Large intestine (tissue), 12 donors: ENCODE results near the gene ARRDC2. TPM values are rescaled to one million over a fixed set of nuclear protein-coding genes. Genes with fewer than 3 reads are reported as not detected.
A peak's percentile ranks its signal among the peaks of the same experiment; 100 is the strongest.

ENCODE experiments used
- DNase-seq, 2 donors: peaks; one replicate each; pipeline versions ENCODE4 v3.0.0 to v3.0.0-alpha.2; 2013
- H3K27ac ChIP-seq: one replicate; pipeline ENCODE4 v1.5.1; 2013; ENCODE audit warnings: low read length
- H3K27me3 ChIP-seq: 2 replicates; pipeline ENCODE4 v1.6.1; 2013; ENCODE audit warnings: low read length; ENCODE audit not compliant: control insufficient read depth, insufficient read depth
- H3K36me3 ChIP-seq: 2 replicates; pipeline ENCODE4 v1.6.1; 2013; ENCODE audit warnings: low read length; ENCODE audit not compliant: control insufficient read depth, insufficient read depth
- H3K4me1 ChIP-seq: one replicate; pipeline ENCODE4 v1.6.1; 2013; ENCODE audit warnings: low read length; ENCODE audit not compliant: control insufficient read depth, insufficient read depth
- H3K4me3 ChIP-seq: one replicate; pipeline ENCODE4 v1.5.1; 2013; ENCODE audit warnings: low read length
- H3K9me3 ChIP-seq: one replicate; pipeline ENCODE4 v1.6.1; 2013; ENCODE audit warnings: mild to moderate bottlenecking, low read depth, low read length, moderate library complexity; ENCODE audit not compliant: control insufficient read depth
- WGBS: methylation state at CpG from one replicate; pipeline ENCODE4 v1.1.5; 2013; ENCODE audit warnings: low lambda C conversion rate; ENCODE audit not compliant: insufficient coverage; 5-methylcytosine and 5-hydroxymethylcytosine counted together
- long read RNA-seq, 11 donors: transcript quantifications; one replicate each; lab custom pipeline, GENCODE V29; 2026
- polyA plus RNA-seq: library from polyadenylated mRNA; unstranded; fragments of 120-200 nt; gene quantifications from one replicate; pipeline ENCODE4 v1.2.1, GENCODE V29; 2013

Gene ARRDC2
- 7.7 TPM for polyA plus RNA-seq
- long read RNA-seq, donor 1, partial matches to known transcripts: 0 of 2 reads
- long read RNA-seq, donor 1, other reads (novel, unspliced or antisense): 0 of 2 reads
- long read RNA-seq, donor 2, partial matches to known transcripts: 0 of 5 reads
- long read RNA-seq, donor 2, other reads (novel, unspliced or antisense): 0 of 5 reads
- long read RNA-seq, donor 3: 0 reads
- long read RNA-seq, donor 4: 0 reads
- long read RNA-seq, donor 5, partial matches to known transcripts: 0 of 3 reads
- long read RNA-seq, donor 5, other reads (novel, unspliced or antisense): 0 of 3 reads
- long read RNA-seq, donor 6: 0 reads
- long read RNA-seq, donor 7, partial matches to known transcripts: 0 of 2 reads
- long read RNA-seq, donor 7, other reads (novel, unspliced or antisense): 0 of 2 reads
- long read RNA-seq, donor 8, partial matches to known transcripts: 5 of 10 reads
- long read RNA-seq, donor 8, other reads (novel, unspliced or antisense): 0 of 10 reads
- long read RNA-seq, donor 9, partial matches to known transcripts: 0 of 3 reads
- long read RNA-seq, donor 9, other reads (novel, unspliced or antisense): 0 of 3 reads
- long read RNA-seq, donor 10, partial matches to known transcripts: 0 of 2 reads
- long read RNA-seq, donor 10, other reads (novel, unspliced or antisense): 0 of 2 reads
- long read RNA-seq, donor 11, partial matches to known transcripts: 0 of 1 reads
- long read RNA-seq, donor 11, other reads (novel, unspliced or antisense): 0 of 1 reads

DNA sequence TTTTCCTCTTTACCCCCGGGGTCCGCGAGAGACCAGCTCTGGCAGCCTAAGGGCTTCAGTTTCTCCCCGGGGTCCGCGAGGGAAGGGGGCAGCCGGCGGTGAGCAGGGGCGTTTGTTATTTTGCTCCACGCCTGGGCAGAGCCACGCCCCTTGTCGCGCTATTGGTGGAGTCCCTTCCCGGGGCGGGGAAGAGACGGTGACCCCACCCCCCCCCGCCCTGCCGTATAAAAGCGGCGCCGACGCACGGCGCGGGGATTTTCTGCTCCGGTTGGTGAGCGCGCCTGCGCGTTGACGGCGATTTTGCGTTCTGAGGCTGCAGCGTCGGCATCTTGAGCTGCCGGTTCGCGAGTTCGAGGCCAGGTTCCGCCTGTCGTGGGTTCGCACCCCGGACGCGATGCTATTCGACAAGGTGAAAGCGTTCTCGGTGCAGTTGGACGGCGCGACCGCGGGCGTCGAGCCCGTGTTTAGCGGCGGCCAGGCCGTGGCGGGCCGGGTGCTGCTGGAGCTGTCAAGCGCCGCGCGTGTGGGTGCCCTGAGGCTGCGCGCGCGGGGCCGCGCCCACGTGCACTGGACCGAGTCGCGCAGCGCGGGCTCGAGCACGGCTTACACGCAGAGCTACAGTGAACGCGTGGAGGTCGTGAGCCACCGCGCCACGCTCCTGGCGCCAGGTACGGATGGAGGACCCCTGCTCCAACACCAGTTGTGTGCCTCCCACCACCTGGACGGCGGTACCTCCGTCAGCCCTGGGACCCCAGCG lies at the start of gene ARRDC2:
Gene ARRDC2 (plus strand): TSS at position 254 of the 757 bp plus-strand sequence. CDS start 141 bp downstream, at position 395.
- peaks cover 5% of the 10 kb centered on the region for H3K9me3 ChIP-seq
- no peaks in the 10 kb centered on the region for H3K27me3 ChIP-seq
- peak within 1 kb of the TSS; percentile 34 for H3K27ac ChIP-seq
- peaks cover 7% of the 10 kb centered on the region for H3K4me1 ChIP-seq
- WGBS: no CpG with 5 or more reads among the region's 92 CpGs
- H3K4me3 ChIP-seq: peak within 1 kb of the TSS; percentile 55
- peaks cover 11% of the 10 kb centered on the region for H3K36me3 ChIP-seq
- peak; percentile 89 to 91 for DNase-seq

DNA sequence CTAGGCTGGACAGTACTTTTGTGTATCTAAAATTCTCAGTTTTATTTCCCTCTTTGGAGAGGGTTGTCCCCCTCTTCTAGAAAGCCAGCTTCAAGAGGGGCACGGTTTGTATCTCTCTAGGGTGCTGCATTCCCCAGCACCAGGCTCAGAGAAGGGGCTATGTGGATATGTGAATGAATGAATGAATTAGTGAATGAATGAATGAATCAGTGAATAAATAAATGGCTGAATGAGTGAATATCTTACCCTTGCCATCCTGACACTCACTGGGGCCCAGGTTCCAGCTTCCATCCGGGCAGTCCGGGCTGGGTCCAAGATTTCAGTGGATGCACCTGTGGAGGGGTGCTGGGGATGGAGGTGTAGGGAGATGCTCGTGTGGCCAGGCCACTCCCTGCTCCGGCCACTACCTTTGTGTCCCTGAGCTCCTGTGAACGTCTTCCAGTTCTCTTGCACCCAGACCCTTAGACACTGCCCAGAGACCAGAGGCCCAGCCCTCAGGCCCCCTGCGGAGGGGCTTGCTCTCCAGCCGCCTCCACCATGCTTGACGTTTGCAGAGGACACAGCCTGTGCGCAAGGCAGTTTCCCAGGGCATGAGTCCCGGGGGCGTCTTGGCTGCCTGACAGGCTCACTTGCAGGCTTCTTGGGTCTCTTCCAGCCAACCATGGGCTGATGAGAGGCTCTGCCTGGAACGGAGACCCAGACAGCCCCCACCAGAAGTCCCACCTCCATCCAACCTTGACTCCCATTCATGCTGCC lies 43.9 kb upstream of the ARRDC2 start:
- peaks cover 8% of the 10 kb centered on the region for H3K4me1 ChIP-seq
- H3K27ac ChIP-seq: no peak overlapping the region
- peaks cover 3% of the 10 kb centered on the region for H3K9me3 ChIP-seq
- no peak overlapping the region for H3K4me3 ChIP-seq
- peaks cover 23% of the 10 kb centered on the region for H3K27me3 ChIP-seq
- no peaks in the 10 kb centered on the region for H3K36me3 ChIP-seq
- DNase-seq: no peak
- WGBS: no CpG with 5 or more reads among the region's 13 CpGs

DNA sequence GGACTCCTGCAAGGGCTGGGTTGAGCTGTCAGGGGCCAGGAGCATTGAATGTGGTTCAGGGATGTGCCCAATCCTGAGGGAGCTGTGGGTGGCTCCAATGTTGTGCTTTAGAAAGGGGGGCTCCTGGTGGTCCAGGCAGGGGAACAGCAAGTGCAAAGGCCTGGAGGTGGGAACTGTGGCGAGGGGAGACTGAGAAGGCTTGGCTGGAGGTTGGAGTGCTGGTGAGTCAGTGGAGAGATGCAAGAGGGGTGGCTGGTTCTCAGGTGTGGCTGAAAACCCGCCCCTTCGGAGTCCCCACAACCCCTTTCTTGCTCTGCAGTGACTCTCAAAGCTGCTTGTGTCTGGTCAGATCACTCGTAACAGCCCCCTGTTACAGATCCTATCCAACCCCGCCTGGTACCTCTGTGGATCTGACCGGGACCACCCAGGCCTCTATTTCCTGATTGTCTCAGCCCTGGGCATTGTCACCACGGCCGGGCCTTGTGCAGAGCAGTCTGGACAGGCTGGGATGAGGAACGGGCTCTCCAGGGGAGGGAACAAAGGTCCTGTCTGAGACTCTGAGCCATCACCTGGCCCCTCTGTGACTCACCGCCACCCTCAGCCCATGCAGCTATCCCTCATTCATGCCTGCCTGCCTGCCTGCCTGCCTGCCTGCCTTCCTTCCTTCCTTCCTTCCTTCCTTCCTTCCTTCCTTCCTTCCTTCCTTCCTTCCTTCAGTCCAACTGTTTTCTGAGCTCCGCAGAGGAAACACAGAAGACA lies 42.4 kb upstream of the ARRDC2 start:
- Histone ChIP-seq H3K27me3 (peaks cover 23% of the 10 kb centered on the region), H3K36me3 (no peaks in the 10 kb centered on the region), H3K27ac (no peak overlapping the region), H3K4me1 (peaks cover 8% of the 10 kb centered on the region), H3K4me3 (no peak overlapping the region), H3K9me3 (peaks cover 3% of the 10 kb centered on the region)
- WGBS: 60% methylated on average over 1 of the region's 11 CpGs
- peak; percentile 72 to 86 for DNase-seq

DNA sequence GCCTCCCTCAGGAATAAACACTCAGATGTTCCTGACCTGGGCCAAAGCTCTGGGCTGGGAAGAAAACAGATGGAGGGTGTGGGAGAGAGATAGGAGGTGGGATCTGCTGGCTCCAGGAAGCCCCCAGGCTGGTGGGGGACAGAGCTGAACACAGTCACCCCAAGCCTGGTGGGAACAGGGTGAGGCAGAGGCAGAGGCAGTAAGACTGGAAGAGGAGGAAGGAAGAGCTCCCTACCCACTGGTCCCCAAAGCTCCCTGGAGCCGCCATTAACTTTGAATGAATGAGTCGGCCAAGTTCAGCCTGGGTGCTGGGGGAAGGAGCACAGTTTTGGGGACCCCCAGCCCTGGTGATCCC lies 41.9 kb upstream of the ARRDC2 start:
- WGBS: no CpG with 5 or more reads among the region's 2 CpGs
- Histone ChIP-seq H3K27me3 (peaks cover 23% of the 10 kb centered on the region), H3K27ac (no peak overlapping the region), H3K4me1 (peaks cover 8% of the 10 kb centered on the region), H3K4me3 (no peak overlapping the region), H3K36me3 (no peaks in the 10 kb centered on the region), H3K9me3 (peaks cover 3% of the 10 kb centered on the region)
- DNase-seq: peak in 1 of 2 donors; percentile 13

DNA sequence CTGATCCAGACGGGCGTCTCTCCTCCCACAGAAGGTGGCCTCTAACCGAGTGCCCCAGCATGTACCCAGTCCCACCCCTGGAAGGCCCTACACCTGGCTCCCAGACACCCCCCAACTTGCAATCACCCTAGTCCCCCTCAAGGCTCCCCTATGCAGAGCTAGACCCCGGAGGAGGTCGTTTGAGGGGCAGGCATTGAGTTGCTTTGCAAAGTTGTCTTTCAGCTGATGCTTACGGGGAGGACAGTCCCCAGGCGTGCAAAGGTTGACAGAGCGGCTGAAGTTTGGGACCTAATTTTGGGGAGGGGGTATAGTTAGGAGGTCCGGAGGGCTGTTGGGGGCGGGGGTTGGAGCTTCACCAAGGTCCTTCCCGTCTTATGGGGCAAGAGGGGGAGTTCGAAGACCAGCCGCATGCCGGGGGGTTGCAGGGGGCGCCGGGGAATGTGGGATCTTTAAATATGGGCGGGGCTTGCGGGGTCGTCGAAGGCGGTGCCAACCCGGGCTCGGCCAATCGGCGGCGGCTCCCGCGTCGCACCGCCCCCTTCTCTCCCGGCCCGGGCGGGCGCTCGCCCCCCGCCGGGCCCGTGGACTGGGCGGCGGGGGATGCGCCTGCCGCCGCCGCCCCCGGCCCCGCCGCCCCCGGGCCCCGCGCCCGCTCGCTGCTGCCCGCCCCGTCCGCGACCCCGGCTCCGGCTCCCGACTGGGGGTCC lies 41.3 kb upstream of the ARRDC2 start, which contains the start of gene KCNN1:
Gene KCNN1 (plus strand): TSS at position 558 of the 707 bp plus-strand sequence. CDS start 6,782 bp downstream, outside the sequence.
- WGBS: no CpG with 5 or more reads among the region's 59 CpGs
- Histone ChIP-seq H3K36me3 (no peaks in the 10 kb centered on the region), H3K4me3 (peak within 1 kb of the TSS; percentile 24), H3K9me3 (peaks cover 3% of the 10 kb centered on the region), H3K4me1 (peaks cover 8% of the 10 kb centered on the region), H3K27ac (no peak within 1 kb of the TSS), H3K27me3 (peaks cover 23% of the 10 kb centered on the region)
- DNase-seq: no peak

DNA sequence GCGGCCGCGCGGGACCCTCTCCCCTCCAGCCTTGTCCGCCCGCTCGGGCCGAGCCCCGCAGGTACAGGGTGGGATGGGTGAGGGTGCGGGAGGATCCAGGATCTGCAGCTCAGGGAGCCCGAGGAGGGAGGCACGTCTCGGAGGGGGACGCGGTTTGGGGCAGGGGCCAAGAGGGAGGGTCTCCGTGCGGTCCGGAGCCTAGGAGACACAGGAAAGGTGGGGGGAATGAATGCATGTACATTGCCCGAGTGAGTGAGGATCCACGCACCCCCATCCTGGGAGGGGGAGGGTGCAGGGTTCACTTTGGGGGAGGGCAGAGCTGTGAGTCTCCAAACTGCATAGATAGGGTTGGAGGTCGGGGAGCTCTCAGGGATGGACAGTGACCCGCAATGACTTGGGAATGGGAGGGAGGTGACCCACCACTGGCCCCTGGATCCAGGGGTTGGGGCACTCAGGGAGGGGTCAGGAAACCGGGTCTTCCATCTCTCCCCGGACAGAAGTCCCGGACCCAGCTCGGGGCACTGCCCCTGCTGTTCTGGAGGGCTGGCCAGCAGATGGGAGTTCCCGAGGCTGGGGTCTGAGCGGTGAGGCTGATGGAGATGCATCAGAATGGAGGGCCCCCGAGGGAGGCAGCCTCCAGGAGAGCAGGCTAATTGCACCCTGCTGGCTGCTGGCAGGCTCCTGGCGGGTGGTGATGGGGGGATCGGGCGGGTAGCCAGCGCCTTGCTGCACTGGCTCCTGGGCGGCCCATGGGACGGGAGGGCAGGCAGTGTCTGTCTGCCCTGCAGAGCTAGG lies 40.5 kb upstream of the ARRDC2 start:
- H3K4me3 ChIP-seq: peak overlapping the region; percentile 24
- H3K27ac ChIP-seq: no peak overlapping the region
- H3K36me3 ChIP-seq: no peaks in the 10 kb centered on the region
- DNase-seq: no peak
- no CpG with 5 or more reads among the region's 35 CpGs for WGBS
- H3K4me1 ChIP-seq: peaks cover 8% of the 10 kb centered on the region
- peaks cover 3% of the 10 kb centered on the region for H3K9me3 ChIP-seq
- peaks cover 23% of the 10 kb centered on the region for H3K27me3 ChIP-seq

DNA sequence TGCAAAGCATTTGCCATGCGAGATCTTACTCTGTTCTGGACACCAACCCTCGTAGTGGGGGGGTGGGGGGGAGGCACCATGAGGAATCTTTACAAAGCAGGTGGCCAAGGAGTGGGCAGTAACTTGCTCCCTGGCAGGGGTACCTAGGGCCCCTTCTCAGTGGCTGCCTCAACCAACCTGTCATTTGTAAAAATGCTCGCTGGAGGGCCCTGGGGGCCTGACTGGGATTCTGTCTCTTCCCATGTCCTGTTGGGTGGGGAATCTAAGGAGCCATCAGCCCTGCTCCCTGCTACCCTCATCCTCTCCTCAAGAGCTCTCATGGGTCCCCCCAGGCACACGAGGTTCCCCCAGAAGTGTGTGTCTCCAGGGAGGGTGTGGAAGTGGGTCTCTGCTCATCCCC lies 39.6 kb upstream of the ARRDC2 start:
- DNase-seq: no peak
- no CpG with 5 or more reads among the region's 4 CpGs for WGBS
- Histone ChIP-seq H3K36me3 (no peaks in the 10 kb centered on the region), H3K27ac (no peak overlapping the region), H3K4me3 (no peak overlapping the region), H3K27me3 (peaks cover 23% of the 10 kb centered on the region), H3K4me1 (peaks cover 8% of the 10 kb centered on the region), H3K9me3 (peaks cover 3% of the 10 kb centered on the region)

DNA sequence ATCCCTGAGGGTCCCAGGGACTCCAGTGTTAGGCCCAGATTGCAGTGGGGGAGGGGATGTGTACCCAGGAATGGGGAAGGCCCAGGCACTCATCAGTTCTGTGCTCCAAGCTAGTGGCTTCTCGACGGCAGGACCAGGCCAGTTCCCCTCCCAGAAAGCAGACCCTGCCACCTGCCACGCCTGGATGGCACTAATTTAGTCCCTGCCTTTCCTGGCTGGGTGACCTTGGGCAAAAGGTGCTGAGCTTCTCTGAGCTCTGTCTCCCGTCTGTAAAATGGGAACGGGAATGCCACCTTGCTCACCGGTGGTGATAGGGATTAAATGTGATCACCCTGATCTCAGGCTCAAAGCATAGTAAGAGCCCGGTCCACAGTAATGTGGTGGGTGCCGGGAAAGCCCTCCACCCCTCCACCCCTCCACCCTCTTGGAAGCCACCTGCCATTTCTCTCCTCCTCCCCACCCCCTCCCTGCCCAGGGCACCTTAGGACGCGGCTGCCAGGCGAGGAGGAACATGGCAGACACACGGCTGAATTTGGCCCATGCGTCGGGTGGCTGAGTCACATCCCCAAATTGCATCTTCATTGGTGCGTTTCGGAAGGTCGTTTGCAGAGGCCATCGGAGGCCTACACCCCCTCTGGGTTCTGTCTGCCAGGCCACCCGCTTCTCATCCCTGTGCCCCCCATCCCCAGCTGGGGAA lies 38.7 kb upstream of the ARRDC2 start:
- peaks cover 3% of the 10 kb centered on the region for H3K9me3 ChIP-seq
- DNase-seq: no peak
- no peaks in the 10 kb centered on the region for H3K36me3 ChIP-seq
- H3K4me1 ChIP-seq: peaks cover 8% of the 10 kb centered on the region
- H3K27ac ChIP-seq: no peak overlapping the region
- peaks cover 22% of the 10 kb centered on the region for H3K27me3 ChIP-seq
- H3K4me3 ChIP-seq: no peak overlapping the region
- no CpG with 5 or more reads among the region's 19 CpGs for WGBS
